Measurements from ENCODE around the gene DMRTB1. TPM values are rescaled to one million over a fixed set of nuclear protein-coding genes. Genes with fewer than 3 reads are reported as not detected.

DMRTB1 gene
- total and polyA plus RNA-seq, 2 experiments from 2014 or later, result not detected

DNA sequence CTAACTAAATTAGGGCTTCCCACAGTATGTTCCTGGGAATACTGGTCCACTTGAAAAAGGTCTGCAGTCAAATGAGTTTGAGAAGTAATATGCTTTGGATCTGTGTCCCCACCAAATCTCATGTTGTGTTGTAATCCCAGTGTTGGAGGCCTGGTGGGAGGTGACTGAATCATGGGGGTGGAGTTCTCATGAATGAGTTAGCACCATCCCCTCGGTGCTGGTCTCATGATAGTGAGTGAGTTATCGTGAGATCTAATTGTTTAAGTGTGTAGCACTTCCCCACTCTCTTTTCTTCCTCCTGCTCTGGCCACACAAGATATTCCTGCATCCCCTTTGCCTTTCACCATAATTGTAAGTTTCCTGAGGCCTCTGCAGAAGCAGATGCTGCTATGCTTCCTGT, 16.9 kb upstream of the DMRTB1 start:
- Histone ChIP-seq H3K36me3 (replicated peaks; ENCODE audit: insufficient read depth, low read depth) (no peaks in the 10 kb centered on the region), H3K4me1 (ENCODE audit: insufficient read depth) (no peaks in the 10 kb centered on the region), H3K9me2 (replicated peaks; ENCODE audit: insufficient read depth) (no peaks in the 10 kb centered on the region), H4K20me1 (ENCODE audit: insufficient read depth, poor library complexity, severe bottlenecking) (no peaks in the 10 kb centered on the region), H2AFZ (no peak overlapping the region), H3K27ac (no peak overlapping the region), H3K4me3 (no peak overlapping the region), H3K79me2 (no peaks in the 10 kb centered on the region), H3K27me3 (no peaks in the 10 kb centered on the region), H3K9me3 (ENCODE audit: low read depth) (no peaks in the 10 kb centered on the region), H3K4me2 (no peak overlapping the region)
- DNase-seq (ENCODE audit: low spot score), result no peak
- WGBS (ENCODE audit: low lambda C conversion rate, missing lambda C conversion rate), result 25% methylated on average over 2 of the region's 2 CpGs
- TF ChIP-seq EZH2 (IDR thresholded peaks at IDR 0.05; ENCODE audit: borderline replicate concordance) (no peak), EZH2phosphoT487 (IDR thresholded peaks at IDR 0.05; ENCODE audit: low read depth, severe bottlenecking, unreplicated experiment) (no peak)
- TF ChIP-seq, protein P1, sequence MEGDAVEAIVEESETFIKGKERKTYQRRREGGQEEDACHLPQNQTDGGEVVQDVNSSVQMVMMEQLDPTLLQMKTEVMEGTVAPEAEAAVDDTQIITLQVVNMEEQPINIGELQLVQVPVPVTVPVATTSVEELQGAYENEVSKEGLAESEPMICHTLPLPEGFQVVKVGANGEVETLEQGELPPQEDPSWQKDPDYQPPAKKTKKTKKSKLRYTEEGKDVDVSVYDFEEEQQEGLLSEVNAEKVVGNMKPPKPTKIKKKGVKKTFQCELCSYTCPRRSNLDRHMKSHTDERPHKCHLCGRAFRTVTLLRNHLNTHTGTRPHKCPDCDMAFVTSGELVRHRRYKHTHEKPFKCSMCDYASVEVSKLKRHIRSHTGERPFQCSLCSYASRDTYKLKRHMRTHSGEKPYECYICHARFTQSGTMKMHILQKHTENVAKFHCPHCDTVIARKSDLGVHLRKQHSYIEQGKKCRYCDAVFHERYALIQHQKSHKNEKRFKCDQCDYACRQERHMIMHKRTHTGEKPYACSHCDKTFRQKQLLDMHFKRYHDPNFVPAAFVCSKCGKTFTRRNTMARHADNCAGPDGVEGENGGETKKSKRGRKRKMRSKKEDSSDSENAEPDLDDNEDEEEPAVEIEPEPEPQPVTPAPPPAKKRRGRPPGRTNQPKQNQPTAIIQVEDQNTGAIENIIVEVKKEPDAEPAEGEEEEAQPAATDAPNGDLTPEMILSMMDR (IDR thresholded peaks at IDR 0.05; ENCODE audit: poor library complexity), result no peak

DNA sequence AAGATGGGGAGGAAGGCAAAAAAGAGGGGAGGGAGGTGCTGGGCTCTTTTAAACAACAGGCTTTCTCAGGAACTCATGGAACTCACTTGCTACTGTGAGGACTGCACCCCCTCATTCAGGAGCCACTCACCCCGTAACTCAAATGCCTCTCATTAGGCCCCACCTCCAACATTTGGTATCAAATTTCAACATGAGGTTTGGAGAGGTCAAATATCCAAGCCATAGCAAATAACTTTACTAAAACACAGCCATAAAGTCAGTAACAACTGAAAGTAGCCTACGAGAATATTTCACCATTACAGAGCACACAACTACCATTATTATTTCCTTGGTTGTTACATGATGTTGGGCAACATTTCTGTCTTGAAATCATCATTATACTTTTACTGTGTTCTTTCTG, 13.1 kb upstream of the DMRTB1 start:
- Histone ChIP-seq H3K79me2 (no peaks in the 10 kb centered on the region), H3K4me3 (no peak overlapping the region), H3K4me2 (no peak overlapping the region), H3K9me2 (replicated peaks; ENCODE audit: insufficient read depth) (no peaks in the 10 kb centered on the region), H3K4me1 (ENCODE audit: insufficient read depth) (no peaks in the 10 kb centered on the region), H4K20me1 (ENCODE audit: insufficient read depth, poor library complexity, severe bottlenecking) (no peaks in the 10 kb centered on the region), H2AFZ (no peak overlapping the region), H3K9me3 (ENCODE audit: low read depth) (no peaks in the 10 kb centered on the region), H3K27ac (no peak overlapping the region), H3K27me3 (no peaks in the 10 kb centered on the region), H3K36me3 (replicated peaks; ENCODE audit: insufficient read depth, low read depth) (no peaks in the 10 kb centered on the region)
- WGBS (ENCODE audit: low lambda C conversion rate, missing lambda C conversion rate), result 57% methylated on average over 2 of the region's 2 CpGs
- no peak for TF ChIP-seq EZH2 (IDR thresholded peaks at IDR 0.05; ENCODE audit: borderline replicate concordance)
- TF ChIP-seq, protein P1 (IDR thresholded peaks at IDR 0.05; ENCODE audit: poor library complexity), result no peak
- no peak for TF ChIP-seq EZH2phosphoT487 (IDR thresholded peaks at IDR 0.05; ENCODE audit: low read depth, severe bottlenecking, unreplicated experiment)
- DNase-seq (ENCODE audit: low spot score), result no peak

DNA sequence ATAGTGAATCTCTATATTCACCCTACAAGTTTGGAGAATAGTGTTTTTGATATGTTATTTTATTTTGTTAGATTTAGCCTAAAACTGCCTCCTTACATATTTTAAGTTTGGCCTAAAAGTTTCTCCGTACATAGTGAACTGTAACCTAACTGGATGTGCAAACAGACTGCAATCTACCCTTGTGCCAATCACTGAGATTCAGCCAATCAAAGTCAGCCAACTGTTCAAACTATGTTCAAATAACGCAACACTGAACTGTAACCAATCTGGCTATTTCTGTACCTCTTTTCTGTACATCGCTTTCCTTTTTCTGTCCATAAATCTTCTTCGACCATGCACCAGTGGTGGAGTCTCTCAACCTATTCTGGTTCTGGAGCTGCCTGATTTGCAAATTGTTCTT, 11.8 kb upstream of the DMRTB1 start:
- no peak overlapping the region for H3K4me2 ChIP-seq
- no peak overlapping the region for H3K4me3 ChIP-seq
- TF ChIP-seq EZH2 (IDR thresholded peaks at IDR 0.05; ENCODE audit: borderline replicate concordance) (no peak), EZH2phosphoT487 (IDR thresholded peaks at IDR 0.05; ENCODE audit: low read depth, severe bottlenecking, unreplicated experiment) (no peak)
- TF ChIP-seq, protein P1 (IDR thresholded peaks at IDR 0.05; ENCODE audit: poor library complexity), result no peak
- no peaks in the 10 kb centered on the region for H3K36me3 ChIP-seq (replicated peaks; ENCODE audit: insufficient read depth, low read depth)
- no peaks in the 10 kb centered on the region for H4K20me1 ChIP-seq (ENCODE audit: insufficient read depth, poor library complexity, severe bottlenecking)
- no peak overlapping the region for H3K27ac ChIP-seq
- H2AFZ ChIP-seq, result no peak overlapping the region
- no peaks in the 10 kb centered on the region for H3K9me3 ChIP-seq (ENCODE audit: low read depth)
- H3K27me3 ChIP-seq, result no peaks in the 10 kb centered on the region
- no peaks in the 10 kb centered on the region for H3K4me1 ChIP-seq (ENCODE audit: insufficient read depth)
- WGBS (ENCODE audit: low lambda C conversion rate, missing lambda C conversion rate), result 89% methylated on average over 4 of the region's 4 CpGs
- H3K9me2 ChIP-seq (replicated peaks; ENCODE audit: insufficient read depth), result no peaks in the 10 kb centered on the region
- no peaks in the 10 kb centered on the region for H3K79me2 ChIP-seq
- DNase-seq (ENCODE audit: low spot score), result no peak
